Stimulated activated CD8-positive, alpha-beta memory T cell treated with anti-CD3 and anti-CD28 coated beads, Interleukin-15, amount 100 ng/mL, for 48 hours (primary cell): Measurements from ENCODE around the gene SPI1.
"Not testable (repeated sequence)": the region's sequence is repeated elsewhere in the genome, so short reads cannot be mapped to it uniquely, and the experiment has no call there.

ENCODE experiments used
- DNase-seq, 2 donors: peaks; one replicate each; pipeline ENCODE4 v3.0.0-alpha.2; 2020; ENCODE audit warnings: low read depth in 2 of 2

SPI1 gene

GRCh38 chr11:47340980-47341775 lies 37.2 kb downstream of the SPI1 start:
- no peak for DNase-seq

DNA sequence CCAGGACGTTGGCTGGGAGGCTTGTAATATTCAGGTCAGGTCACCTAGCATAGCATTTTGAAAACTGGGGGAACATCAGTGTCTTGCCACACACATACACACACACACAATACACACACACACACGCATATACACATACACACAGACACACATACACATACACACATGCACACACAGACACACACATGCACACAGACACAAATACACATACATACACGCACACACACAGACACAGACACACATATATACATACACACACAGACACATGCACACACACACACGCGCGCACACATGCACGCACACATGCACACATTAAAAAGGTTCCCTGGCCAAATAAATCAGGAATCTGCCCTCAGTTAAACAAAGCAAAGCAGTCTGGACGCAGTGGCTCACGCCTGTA lies 38.3 kb downstream of the SPI1 start:
- DNase-seq: no peak

GRCh38 chr11:47338396-47339241 lies 39.7 kb downstream of the SPI1 start:
- DNase-seq: no peak

DNA sequence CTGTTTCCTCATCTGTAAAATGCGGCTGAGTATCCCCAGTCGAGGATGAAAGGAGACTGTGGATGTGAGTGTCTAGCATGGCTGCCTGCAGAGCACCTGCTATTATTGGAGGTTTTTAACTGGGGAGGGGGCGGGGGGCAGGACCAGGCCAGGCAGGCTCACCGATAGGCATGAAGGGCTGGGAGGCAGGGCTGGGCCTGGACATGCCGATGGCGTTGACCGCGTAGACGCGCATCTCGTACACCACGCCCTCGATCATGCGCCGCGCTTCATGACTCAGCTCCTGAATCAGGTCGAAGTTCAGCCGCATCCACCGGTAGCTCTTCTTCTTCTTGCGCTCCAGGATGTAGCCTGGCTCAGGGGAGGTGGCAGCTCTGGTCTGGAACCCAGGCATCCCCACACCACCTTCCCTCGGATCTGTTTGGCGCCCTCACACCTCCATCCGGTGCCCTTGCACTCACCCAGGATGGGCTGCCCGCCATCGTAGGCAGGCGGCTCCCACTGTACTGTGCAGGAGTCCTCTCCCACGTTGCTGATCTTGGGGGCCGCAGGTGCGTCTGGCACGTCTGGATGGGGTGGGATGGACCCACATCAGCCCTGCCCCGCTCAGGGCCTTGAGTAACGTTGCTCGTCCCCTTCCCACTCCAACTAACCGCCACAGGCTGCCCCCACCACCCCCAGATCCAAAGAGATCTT lies 41.0 kb downstream of the SPI1 start:
- no peak for DNase-seq

DNA sequence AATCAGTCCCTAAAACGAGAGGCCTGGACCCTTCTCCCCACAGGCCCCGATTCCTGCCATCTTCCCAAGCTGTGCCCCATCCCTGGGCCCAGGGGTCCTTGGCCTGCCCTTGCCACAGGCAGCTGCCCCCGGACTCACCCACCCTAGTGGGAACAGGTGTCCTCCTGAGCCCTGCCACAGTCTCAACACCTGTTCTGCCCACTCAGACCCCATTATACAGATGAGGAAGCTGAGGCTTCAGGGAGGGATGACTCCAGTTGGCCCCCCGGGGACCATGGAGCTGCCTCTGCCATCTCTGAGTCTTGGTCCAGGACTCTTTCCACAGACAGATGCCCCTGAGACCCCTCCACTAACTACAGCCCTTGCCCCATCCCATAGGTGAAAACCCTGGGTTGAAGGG lies 41.8 kb downstream of the SPI1 start:
- DNase-seq: no peak

GRCh38 chr11:47335733-47336132 lies 42.6 kb downstream of the SPI1 start:
- DNase-seq: no peak

DNA sequence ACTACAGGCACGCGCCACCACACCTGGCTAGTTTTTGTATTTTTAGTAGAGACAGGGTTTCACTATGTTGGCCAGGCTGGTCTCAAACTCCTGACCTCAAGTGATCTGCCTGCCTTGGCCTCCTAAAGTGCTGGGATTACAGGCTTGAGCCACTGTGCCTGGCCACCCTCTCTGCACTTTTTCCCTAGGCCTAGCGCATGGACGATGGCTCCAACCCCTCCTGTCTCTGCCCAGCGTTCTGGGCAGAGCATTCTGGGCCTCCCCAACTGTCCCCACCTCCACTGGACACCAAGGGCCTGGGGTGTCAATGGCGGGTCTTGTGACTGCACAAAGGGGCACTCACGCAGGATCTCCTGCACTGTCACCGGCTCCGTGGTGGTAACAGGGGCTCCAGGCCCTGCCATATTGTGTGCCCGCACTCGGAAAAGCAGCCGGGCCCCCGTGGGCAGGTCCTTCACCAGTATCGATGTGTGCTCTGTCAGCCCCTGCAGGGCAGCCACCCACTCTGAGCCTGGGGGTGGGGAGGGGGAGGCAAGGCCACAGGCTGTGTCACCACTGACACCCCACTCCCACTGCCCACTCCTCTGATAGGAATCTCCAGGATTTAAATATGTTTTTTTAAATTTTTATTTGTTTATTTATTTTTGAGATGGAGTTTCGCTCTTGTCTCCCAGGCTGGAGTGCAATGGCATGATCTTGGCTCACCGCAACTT lies 43.5 kb downstream of the SPI1 start:
- not testable (repeated sequence) for DNase-seq

DNA sequence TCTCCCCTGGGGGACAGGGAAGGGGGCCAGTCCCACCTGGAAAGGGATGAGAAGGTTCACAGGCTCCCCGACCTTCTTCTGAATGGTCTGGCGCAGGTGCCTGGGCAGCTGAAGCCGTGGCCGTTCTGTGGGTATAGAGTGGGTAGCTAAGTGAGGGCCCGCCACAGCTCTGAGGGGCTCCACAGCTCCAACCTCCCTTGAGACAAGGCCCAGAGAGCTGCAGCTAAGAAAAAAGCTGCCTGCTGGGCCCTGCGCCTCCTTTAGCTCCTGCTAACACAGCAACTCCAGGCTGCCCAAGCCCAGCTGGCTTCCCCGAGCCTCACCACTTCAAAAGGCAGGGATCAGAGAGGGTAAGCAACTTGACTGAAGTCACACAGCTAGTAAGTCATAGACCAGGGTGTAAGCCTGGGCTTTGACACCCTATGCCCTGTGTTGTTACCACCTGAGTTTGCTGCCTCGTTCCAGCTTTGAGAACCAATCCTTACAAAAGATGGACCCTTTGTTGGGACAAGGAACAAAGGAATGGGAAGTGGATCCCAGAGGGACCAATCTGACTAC lies 44.4 kb downstream of the SPI1 start:
- no peak for DNase-seq

DNA sequence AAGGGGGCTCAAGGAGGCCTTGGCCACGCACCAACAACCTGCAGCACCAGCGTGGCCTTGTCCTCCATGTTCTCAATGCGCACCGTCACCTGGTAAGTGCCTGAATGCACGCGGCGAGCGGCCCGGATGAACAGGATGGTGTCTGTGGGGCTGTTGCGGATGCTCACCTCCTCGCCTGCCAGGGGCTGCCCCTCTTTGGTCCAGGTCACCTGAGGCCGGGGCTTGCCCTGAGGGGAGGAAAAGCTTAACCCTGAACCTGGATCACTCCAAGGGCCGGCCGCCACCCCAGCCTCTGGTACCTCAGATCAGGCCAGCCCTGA lies 44.9 kb downstream of the SPI1 start:
- DNase-seq: no peak

GRCh38 chr11:47332791-47333525 lies 45.4 kb downstream of the SPI1 start:
- no peak for DNase-seq

DNA sequence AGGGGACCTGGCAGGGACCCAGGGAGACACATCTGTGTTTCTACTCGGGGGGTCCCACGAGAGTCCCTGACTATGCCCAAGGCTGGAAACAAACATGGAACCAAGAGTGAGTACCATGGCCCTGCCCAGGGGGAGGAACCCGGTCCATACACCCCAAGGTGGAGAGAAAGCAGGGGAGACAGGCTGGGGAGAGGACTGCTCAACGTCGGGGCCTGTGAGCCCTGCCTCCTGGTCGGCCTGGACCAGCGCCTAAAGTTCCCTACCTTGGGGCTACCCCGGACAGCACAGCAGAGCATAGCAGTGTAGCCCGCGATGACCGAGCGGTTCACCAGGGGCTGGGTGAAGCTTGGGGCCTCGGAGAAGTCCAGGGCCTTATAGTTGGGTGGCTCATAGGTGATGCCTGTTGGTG lies 46.0 kb downstream of the SPI1 start:
- DNase-seq: no peak

- no peak for DNase-seq
These were observed 46.7 kb downstream of the SPI1 start for GRCh38 chr11:47331454-47332302.

DNA sequence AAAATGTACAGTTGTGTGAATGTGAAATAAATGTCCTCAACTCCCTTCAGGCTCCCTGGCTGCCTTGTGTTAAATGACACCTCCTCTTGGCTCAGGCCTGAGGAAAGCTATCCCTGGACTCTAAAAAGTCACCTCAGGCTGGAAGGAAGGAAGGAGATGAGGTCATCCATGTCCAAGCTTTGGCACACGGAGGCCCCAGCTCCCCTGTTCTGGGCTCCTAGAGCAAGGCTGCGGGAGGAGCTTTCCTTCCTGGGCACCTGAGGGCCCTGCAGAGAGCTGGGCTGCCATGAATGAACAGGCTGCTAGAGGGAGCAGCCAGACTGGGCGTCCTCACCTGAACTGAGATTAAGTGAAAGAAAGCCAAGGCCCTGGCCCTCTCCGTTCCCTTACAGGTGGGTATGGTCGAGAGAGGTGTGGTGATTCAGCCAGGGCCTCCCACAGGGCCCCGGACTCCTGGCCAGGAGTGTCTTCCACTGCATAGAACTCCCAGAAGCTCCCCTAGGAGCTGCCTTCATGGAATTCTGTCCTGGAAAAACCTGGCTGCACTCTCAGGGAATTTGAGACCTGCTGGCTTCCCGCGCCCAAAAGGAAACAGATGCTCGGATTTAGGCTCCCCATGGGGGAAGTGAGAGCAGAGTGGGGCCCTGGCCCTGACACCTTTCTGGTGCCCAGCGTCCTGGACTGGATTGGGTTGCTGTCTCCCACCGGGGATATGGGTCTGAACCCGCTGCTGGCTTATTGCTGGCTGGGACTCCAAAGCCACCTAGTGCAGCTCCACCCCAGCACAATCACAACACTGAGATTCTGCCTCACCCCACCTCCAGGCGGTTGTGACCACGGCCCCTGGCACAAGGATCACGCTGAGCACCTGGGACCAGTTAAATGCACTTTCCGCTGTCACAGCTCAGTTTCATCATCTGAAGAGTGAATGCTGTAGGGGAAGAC lies 48.1 kb downstream of the SPI1 start:
- no peak for DNase-seq

GRCh38 chr11:47329431-47329986 lies 48.8 kb downstream of the SPI1 start:
- DNase-seq: no peak

GRCh38 chr11:47328449-47329390 lies 49.6 kb downstream of the SPI1 start:
- no peak for DNase-seq

DNA sequence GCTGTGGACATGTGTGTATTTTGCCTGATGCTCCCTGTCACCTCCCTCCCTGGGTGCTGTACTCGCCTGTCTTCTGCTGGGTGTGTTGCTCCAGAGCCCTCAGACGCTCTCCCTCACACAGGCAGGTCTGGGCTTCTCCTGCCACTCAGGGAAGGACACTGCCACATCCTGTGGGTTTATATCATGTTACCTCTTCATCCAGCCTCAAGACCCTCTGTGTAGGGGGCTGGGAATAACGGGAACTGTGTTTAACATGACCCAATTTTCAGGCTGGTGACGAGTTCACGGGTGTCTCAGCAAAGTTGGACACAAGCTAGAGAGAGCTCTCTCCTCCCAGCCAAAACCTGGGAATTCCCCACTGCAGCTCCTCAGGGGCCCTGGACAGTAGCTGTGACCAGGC lies 50.4 kb downstream of the SPI1 start:
- DNase-seq: no peak

DNA sequence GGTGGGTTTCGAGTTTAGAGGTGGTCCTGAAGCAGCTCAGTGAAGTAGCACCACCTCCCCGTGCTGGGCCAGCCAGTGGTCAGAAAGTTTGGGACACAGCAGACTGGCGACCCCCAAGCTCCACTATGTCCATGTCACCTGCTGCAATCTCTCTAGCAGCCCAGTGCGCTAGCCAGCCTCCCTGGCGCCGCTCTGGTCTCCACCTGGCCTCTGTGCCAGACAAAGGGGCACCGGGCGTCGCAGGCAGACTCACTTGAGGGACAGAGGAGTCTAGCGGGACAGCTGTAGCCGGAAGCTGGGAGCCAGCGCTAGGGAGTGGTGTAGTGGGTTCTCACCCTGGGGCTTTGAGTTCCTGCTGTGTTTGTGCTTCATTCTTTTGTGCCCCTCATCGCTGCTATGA lies 51.3 kb downstream of the SPI1 start:
- DNase-seq: no peak
